GM18505 (cell line): ENCODE data around the gene EPB41L1.

Experiments used
- ATAC-seq: cut with Tn5 transposase; IDR thresholded peaks from one replicate; pipeline ENCODE4 v1.9.1; 2021; ENCODE audit not compliant: unreplicated experiment
- POLR2A ChIP-seq: IDR thresholded peaks from 4 replicates; pipeline ENCODE4 v1.6.1; 2011; ENCODE audit warnings: borderline replicate concordance; ENCODE audit not compliant: insufficient read depth, insufficient read length; ENCODE audit errors: extremely low read depth

Gene EPB41L1

DNA sequence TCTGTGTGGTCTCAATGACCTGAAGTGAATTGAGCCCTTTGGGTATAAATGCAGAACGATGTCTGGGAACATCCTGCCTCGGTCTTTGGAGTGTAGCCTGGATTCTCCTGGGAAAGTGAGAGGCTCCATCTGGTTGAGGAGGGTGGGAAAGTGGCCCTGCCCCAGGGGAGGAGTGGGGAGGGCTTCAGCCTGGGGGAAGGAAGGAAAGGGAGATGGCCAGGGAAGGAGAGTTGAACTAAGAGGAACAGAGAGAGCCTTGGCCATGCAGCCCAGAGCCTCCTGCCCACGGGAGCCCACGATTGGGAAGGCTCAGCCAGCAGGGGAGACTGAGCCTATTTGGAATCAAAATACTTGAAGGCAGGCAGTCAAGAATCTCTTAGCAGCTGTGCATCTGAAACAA, 2.3 kb upstream of the EPB41L1 start:
- no peak for TF ChIP-seq POLR2A
- ATAC-seq, result no peak

DNA sequence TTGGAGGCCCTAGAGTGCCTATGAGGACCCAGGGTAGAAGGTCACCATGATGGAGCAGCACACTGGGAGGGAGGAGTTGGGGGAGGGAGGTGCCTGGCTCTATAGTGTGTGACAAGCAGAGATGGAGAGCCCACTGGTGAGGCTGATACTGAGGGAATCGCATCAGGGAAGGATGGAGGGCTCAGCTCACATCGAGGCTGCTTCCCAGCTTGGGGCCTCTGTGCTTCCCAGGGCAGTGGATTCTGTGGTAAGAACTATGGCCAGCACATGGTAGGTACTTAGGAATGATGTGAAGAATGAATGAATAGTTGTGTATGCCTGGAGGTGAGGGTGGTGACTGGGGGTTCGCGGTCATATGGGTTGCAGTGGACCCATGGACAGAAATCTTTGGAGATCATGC, 1.3 kb upstream of the EPB41L1 start:
- no peak for ATAC-seq
- no peak for TF ChIP-seq POLR2A

- ATAC-seq, result no peak
- no peak for TF ChIP-seq POLR2A
These were observed 522 bp upstream of the EPB41L1 start for GRCh38 chr20:36153736-36154699.

DNA sequence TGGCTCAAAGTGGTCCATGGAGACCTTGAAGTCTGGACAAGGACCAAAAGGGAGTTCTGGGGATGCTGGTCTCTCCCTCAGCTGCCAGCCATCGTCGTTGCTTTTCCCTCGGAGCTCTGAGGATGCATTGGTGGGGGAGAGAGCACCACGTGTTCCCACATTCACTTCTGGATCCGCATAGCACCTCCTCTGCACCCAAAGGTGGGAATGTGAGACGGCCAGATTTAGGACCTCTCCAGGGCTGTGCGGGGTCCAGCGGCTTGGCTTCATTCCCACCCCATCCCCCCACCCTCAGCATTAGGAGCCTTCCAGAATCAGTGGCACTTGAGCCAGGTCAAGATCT, 1.1 kb downstream of the EPB41L1 start:
- TF ChIP-seq POLR2A, result no peak
- no peak for ATAC-seq

DNA sequence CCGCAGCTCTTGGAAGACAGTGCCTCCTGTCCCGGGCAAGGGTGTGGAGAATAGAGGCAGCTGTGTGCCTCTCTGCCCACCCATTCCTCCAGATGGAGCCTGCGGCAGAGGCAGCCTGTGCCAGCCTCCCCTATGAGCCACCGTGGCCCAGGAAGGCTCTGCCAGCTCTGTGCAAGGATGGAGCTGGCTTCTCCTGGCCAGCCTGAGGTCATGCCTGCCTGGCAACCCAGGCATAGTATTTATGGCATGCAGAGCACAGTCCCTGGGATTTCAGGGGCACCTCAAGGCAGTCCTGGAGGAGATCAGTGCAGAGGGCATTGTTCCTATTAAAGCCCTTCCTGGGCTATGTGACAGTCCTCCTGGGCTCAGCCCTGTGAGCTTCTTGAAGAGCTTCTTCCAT, 1.5 kb downstream of the EPB41L1 start:
- no peak for TF ChIP-seq POLR2A
- ATAC-seq, result no peak

DNA sequence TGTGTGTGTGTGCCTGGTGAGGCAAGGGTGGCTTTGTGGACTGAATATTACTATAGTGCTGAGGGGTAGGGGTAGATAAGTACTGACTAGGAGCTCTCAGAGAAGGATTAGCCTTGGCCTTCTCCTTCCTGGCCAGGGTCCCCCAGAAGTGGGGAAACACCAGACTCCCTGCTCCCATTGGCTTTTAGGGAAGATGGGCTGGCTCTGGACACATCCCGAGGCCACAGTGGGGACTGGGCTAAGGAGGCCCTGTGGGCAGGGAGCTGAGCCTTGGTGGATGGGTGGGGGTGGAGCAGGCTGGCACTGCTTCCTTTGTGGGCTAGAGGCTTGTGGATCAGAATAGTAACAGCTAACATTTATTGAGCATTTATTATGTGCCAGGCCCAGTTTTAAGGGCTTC, 3.1 kb downstream of the EPB41L1 start:
- no peak for ATAC-seq
- no peak for TF ChIP-seq POLR2A

DNA sequence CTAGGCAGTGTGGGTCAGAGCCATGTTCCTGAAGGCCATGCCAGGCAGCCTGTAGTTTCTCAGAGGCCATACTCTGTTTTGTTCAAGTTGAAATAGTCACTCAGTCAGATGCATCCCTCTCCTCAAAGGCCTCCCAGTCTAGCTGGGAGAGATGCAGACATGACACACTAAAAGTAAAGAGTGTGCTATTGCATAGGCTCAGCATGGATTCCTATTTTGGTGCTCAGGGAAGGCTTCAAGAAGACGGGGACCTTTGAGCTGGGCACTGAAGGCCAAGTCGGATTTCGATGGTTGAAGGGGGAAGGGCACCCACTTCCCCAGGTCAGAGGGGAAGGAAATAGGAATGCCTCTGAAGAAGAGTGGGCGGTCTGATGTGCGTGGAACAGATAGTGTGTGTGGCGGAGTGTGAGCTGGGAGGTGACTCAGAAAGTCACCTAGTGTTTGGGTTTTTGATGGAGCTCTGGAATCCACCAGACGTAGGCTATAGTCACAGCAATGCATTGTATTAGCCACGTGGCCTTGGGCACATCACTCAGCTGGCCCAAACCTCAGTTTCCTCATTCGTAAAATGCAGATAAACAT, 3.7 kb downstream of the EPB41L1 start:
- no peak for ATAC-seq
- TF ChIP-seq POLR2A, result no peak

GRCh38 chr20:36159833-36160232, 5.3 kb downstream of the EPB41L1 start:
- TF ChIP-seq POLR2A, result no peak
- no peak for ATAC-seq

GRCh38 chr20:36162272-36162966, 7.9 kb downstream of the EPB41L1 start:
- TF ChIP-seq POLR2A, result no peak
- no peak for ATAC-seq

GRCh38 chr20:36167902-36168503, 13.5 kb downstream of the EPB41L1 start:
- TF ChIP-seq POLR2A, result no peak

DNA sequence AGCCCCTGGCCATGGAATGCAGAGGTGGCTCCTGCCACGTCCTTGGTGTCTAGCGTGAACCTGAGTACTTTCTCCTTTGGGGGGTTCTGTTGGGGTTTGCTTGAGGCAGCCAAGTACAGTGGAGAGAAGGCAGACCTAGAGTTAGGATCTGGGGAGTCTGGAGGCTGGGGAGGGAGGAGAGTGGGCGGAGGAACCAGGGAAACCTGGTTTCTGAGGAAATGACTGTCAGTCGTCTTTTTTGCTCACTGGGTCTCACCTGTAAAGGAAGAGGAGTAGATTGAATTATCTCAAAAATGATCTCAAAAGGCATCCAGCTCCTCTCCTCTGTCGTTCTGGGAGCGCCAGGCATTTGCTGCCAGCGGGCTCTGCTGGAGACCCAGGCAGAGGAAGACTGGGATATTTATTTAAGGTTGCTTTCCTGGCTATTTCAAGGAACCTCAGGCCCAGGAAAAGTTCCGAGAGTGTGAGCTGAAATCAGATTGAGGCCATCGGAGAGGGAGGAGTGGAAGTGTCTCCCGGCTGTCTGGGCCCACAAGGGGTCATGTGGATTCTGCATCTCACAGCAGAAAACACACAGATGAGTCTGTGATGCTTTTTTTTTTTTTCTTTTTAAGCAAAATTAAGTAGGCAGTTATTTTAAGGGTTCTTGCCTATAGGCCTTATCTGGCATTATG, 16.1 kb downstream of the EPB41L1 start:
- no peak for TF ChIP-seq POLR2A
- no peak for ATAC-seq

More at GRCh38 chr20:36167902-36168503, 13.5 kb downstream of the EPB41L1 start:
- ATAC-seq, result no peak

DNA sequence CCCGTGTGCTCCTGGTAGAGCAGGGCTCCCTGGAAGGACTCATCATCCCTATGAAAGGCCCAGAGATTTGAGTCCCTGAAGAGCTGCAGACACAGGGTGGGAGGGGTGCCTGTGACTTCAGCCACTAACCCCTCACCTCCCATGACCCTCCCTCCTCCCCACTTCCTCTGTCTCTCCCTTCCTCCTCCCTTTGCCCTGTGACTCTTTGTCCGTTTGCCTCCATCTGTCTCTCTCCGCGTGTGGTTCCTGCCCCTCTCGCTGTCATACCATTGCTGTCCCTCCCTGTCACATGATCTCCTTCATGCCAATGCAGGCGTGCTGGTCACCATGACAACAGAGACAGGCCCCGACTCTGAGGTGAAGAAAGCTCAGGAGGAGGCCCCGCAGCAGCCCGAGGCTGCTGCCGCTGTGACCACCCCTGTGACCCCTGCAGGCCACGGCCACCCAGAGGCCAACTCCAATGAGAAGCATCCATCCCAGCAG, 19.0 kb downstream of the EPB41L1 start:
- no peak for ATAC-seq
- no peak for TF ChIP-seq POLR2A

GRCh38 chr20:36175016-36175415, 20.5 kb downstream of the EPB41L1 start:
- no peak for TF ChIP-seq POLR2A
- no peak for ATAC-seq

- no peak for ATAC-seq
- no peak for TF ChIP-seq POLR2A
These were observed 21.0 kb downstream of the EPB41L1 start for GRCh38 chr20:36175475-36175995.
